Thyroid gland (tissue), 4 donors: ENCODE measurements around the gene RPRML.

Source experiments
- POLR2A ChIP-seq, 2 donors: fragments of 450-650 bp; IDR thresholded peaks; one replicate each; pipeline ENCODE4 v1.6.1; 2017; ENCODE audit warnings: antibody characterized with exemption in 2 of 2, mild to moderate bottlenecking in 2 of 2, moderate library complexity in 1 of 2
- TF ChIP-seq, protein P1 (sequence below), 6 experiments: fragments of 200-600 bp in 3 of 6; fragments of 450-650 bp in 3 of 6; sonication (generic) in 3 of 6; IDR thresholded peaks; one replicate each; pipeline ENCODE4 v1.5.1; 2016 to 2019; ENCODE audit warnings: antibody characterized with exemption in 6 of 6, mild to moderate bottlenecking in 2 of 6, inconsistent platforms in 1 of 6, moderate library complexity in 1 of 6

- TF ChIP-seq, protein P1, sequence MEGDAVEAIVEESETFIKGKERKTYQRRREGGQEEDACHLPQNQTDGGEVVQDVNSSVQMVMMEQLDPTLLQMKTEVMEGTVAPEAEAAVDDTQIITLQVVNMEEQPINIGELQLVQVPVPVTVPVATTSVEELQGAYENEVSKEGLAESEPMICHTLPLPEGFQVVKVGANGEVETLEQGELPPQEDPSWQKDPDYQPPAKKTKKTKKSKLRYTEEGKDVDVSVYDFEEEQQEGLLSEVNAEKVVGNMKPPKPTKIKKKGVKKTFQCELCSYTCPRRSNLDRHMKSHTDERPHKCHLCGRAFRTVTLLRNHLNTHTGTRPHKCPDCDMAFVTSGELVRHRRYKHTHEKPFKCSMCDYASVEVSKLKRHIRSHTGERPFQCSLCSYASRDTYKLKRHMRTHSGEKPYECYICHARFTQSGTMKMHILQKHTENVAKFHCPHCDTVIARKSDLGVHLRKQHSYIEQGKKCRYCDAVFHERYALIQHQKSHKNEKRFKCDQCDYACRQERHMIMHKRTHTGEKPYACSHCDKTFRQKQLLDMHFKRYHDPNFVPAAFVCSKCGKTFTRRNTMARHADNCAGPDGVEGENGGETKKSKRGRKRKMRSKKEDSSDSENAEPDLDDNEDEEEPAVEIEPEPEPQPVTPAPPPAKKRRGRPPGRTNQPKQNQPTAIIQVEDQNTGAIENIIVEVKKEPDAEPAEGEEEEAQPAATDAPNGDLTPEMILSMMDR (IDR thresholded peaks at IDR 0.05) = no peak
- no peak for TF ChIP-seq POLR2A (IDR thresholded peaks at IDR 0.05)
These were observed 2.3 kb downstream of the RPRML start for GRCh38 chr17:46976626-46977270.
